ENCODE results near the gene EGLN2. TPM values are rescaled to one million over a fixed set of nuclear protein-coding genes. Genes with fewer than 3 reads are reported as not detected.

Gene EGLN2
- 80.1 TPM for total RNA-seq

DNA sequence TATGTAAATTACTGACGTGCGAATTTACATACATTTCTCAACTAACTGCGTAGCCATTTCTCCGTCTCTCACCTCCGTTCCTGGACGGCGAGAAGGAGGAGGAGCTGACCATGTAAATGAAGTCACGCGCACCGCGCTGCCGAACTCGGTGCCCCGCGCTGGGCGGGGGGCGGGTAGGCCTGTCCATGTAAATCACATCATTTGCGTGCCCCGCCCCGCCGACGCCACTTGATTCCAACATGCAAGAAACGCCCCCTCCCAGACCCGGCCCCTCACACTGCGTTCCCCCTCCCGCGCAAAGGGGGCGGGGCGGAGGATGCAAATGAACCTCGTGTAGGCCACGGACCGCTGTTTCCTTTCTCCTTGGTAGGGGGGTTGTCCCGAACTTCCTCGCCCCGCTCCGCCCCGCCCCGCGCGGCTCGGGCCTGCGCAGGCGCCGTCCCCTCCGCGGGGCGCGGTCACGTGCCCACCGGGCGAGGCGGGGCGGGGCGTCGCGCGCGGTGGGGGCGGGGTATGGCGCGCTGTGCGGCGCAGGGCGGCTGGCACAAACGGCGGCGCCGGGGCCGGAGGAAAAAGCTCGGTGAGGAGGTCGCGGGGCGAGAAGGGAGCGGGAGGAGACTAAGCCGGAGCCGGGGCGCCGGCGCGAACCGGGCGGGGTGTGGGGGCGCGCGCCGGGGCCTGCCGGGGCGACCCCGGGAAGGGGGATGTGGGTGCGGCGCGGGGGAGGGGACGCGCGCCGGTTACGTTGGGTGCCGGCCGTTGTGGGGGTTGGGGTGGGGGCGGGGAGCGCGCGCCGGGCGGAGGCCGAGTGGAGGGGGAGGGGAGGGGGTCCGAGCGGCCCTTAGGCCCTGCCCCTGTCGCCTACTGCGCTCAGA lies at the start of gene EGLN2:
Gene EGLN2 (plus strand): TSS at position 509 of the 875 bp plus-strand sequence. CDS start 1,382 bp downstream, outside the sequence.

DNA sequence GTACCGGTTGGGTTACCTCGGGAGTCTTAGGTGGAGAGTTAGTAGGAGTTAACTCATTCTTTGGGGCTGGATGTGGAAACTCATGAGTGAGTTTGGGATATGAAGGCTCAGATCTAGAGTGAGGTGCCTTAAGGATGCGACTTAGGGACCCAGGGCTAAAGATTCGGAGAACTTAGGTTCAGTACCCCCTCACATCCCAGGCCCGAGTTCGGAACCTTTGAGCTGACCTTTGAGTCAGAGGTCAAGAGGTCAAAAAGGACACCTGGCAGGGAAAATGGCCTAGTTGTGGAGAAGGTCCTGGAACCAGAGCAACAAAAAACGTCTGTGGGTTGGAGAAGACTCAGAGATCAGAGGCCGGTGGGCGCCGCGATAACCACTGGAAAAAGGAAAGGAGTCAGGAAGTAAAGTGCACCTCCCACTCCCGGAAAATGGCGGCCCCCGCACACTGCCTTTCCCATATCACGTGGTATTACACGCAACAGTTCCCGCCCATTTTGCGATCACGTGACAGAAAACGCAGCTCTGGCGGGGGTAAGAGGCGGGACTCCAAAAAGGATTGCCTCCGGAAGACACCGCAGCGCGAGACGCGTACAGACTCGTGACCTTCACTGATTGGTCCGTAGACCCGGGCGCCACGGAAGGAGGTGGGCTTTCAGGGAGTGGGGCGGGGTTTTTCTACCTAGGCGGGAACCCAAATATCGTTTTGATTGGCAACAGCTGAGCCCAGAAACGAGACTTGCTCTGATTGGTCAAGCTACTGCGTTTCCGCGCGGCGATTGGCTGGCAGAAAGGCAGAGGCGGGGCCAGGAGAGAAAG lies 48.7 kb upstream of the EGLN2 start, which contains the start of gene ACTMAP:
Gene ACTMAP (minus strand): TSS at position 420 of the 816 bp plus-strand sequence. CDS start 674 bp downstream, outside the sequence.

DNA sequence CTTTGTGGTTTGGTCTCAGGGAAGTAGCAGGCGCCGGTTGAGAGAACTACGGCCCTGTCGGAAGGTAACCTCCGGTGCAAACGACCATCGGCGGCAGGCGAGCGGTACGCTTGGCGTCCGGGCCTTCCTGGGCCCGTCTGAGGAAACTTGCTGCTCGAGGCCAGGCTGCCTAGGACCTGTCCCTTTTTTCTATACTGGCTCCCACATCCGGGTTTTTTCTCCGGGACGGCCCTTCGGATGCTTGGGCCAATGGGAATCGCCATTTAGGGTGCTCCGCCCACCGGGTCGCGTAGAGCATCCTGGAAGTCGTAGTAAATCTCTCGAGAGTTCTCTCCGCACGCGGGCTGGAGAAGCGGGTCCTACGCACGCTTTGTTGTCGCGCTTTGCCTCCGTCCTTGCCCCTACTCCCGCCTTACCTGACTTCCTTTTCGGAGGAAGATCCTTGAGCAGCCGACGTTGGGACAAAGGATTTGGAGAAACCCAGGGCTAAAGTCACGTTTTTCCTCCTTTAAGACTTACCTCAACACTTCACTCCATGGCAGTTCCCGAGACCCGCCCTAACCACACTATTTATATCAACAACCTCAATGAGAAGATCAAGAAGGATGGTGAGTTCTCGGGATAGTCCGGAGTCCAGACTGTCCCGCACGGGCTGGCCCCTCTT lies 48.0 kb upstream of the EGLN2 start, which contains the start of gene SNRPA:
Gene SNRPA (plus strand): TSS at position 330 of the 664 bp plus-strand sequence. CDS start 206 bp downstream, at position 536.

DNA sequence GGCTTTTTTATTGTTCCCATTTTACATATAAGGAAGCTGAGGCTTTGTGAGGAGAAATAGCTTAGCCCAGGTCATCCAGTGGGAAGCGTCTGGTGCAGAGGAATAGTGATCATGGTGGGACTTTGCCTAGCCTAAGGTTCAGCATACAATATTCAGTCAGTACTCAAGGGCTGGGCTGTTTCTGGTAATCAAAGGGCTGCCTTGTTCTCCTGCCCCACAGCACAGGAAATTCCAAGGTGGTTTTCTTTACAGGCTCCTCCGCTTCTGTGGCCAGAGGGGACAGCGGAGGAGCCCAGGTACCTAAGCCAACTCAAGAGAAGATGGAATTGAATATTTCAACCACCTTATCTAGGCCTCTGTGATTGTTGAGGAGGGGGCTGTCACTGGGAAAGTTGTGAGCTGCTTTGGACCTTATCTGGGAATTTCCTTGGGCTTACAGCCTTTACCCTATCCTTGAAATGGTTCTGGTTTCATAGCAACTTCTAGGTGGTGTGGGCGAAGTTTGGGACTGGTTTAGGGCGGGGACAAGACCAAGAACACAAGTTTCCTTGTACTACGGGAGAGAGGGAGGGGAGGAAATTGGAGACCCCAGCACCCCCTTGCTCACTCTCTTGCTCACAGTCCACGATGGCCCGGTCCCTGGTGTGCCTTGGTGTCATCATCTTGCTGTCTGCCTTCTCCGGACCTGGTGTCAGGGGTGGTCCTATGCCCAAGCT lies 23.9 kb upstream of the EGLN2 start, which contains the start of gene MIA:
Gene MIA (plus strand): TSS at position 606 of the 716 bp plus-strand sequence. CDS start 22 bp downstream, at position 628.

DNA sequence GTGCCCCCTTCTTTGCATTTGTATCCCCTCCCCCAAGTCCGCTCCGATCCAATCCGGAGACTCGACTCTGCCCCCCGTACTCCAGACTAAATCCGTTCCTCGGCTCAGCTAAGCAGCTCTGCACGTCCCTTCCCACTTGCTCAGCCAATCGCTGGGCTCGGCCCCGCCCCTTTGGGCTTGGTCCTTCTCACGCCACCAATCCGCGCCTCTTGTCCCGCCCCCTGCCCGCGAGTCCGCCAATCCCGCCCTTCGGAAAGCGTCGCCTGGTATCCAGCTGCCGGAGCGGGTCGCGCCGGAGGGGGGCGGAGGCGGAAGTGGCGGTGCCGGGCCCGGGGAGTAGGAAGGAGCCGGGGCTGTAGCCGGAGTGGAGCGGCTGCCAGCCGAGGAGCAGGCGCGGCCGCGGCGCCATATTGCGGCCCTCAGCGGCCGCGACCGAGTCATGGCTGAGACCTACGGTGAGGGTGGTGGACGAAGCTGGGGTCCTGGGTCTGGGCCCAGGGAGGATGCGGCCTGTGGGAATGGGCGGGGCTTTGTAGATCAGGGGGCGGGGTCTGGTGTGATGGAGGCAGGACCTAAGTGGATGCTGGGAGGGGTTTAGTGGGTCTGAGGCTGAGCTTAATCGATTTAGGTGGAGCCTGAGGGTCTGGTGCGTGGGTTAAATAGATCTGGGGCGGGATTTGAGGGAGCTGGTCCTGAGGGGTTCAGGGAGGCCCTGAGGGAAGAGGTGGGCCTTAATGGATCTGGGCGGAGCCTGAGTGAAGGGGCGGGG lies 20.9 kb upstream of the EGLN2 start, which contains the start of gene RAB4B:
Gene RAB4B (plus strand): TSS at position 311 of the 769 bp plus-strand sequence. CDS start 129 bp downstream, at position 440.

DNA sequence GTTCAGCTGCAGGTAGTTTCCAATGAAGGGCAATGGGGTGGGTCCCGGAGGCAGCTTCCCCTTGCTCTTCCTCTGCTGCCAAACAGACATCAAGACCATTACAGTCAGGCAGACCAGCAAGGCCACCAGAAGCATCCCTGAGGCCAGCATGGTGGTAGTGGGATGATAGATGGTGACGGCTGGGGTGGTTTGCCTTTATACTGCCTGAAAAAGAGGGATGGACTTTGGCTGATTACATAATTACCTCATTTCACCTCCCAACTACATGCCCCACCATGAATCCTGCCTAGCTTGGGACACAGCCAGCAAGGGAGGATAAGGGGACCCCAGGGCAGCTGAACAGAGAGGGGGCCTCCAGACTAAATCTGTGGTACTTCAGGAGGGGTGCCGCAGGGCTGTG lies 51.3 kb downstream of the EGLN2 start, which contains the start of gene CYP2A6:
Gene CYP2A6 (minus strand): TSS at position 171 of the 400 bp plus-strand sequence. CDS start 21 bp downstream, at position 150.

Other genes starting within 250 kb of the EGLN2 start
- 3.4 TPM for gene SHKBP1, start 222.3 kb upstream of the EGLN2 start, total RNA-seq
- 31.6 TPM for gene LTBP4, start 197.8 kb upstream of the EGLN2 start, total RNA-seq
- gene NUMBL, start 108.5 kb upstream of the EGLN2 start, total RNA-seq: 39.8 TPM
- 40.7 TPM for gene COQ8B, start 82.3 kb upstream of the EGLN2 start, total RNA-seq
- gene ITPKC, start 82.1 kb upstream of the EGLN2 start, total RNA-seq: 7.5 TPM
- gene ACTMAP, start 48.7 kb upstream of the EGLN2 start, total RNA-seq: 0.94 TPM
- gene SNRPA, start 48.0 kb upstream of the EGLN2 start, total RNA-seq: 35.7 TPM
- gene MIA, start 23.7 kb upstream of the EGLN2 start, total RNA-seq: not detected
- 11.9 TPM for gene RAB4B, start 20.9 kb upstream of the EGLN2 start, total RNA-seq
- gene CYP2A6, start 51.3 kb downstream of the EGLN2 start, total RNA-seq: not detected
- gene CYP2A7, start 83.0 kb downstream of the EGLN2 start, total RNA-seq: not detected
- not detected for gene CYP2B6, start 192.1 kb downstream of the EGLN2 start, total RNA-seq